ENCODE results near the gene SLX4.

Gene SLX4

GRCh38 chr16:3553138-3553923 lies 58.1 kb downstream of the SLX4 start:
- no peak for DNase-seq (ENCODE audit: low read depth)

- DNase-seq (ENCODE audit: low read depth), result no peak
Observed at GRCh38 chr16:3550851-3551847, 60.3 kb downstream of the SLX4 start.

- no peak for DNase-seq (ENCODE audit: low read depth)
Observed at GRCh38 chr16:3549906-3550305, 61.5 kb downstream of the SLX4 start.

GRCh38 chr16:3548859-3549258 lies 62.5 kb downstream of the SLX4 start:
- no peak for DNase-seq (ENCODE audit: low read depth)

GRCh38 chr16:3548445-3548844 lies 63.0 kb downstream of the SLX4 start:
- DNase-seq (ENCODE audit: low read depth), result no peak

GRCh38 chr16:3546986-3547682 lies 64.3 kb downstream of the SLX4 start:
- DNase-seq (ENCODE audit: low read depth), result no peak

GRCh38 chr16:3542601-3543373 lies 68.6 kb downstream of the SLX4 start:
- no peak for DNase-seq (ENCODE audit: low read depth)

GRCh38 chr16:3541527-3542155 lies 69.8 kb downstream of the SLX4 start:
- DNase-seq (ENCODE audit: low read depth), result no peak

- DNase-seq (ENCODE audit: low read depth), result no peak
Observed at GRCh38 chr16:3538222-3538621, 73.2 kb downstream of the SLX4 start.

- DNase-seq (ENCODE audit: low read depth), result no peak
Observed at GRCh38 chr16:3536851-3537250, 74.6 kb downstream of the SLX4 start.

GRCh38 chr16:3536271-3536731 lies 75.1 kb downstream of the SLX4 start:
- peak; percentile 41 for DNase-seq (ENCODE audit: low read depth)

- DNase-seq (ENCODE audit: low read depth), result no peak
Observed at GRCh38 chr16:3534126-3534525, 77.3 kb downstream of the SLX4 start.

- DNase-seq (ENCODE audit: low read depth), result no peak
Observed at GRCh38 chr16:3532741-3533140, 78.7 kb downstream of the SLX4 start.
